GM20000 (cell line): ENCODE results near the gene NCOA1.

Experiments used
- DNase-seq: peaks from one replicate; pipeline ENCODE4 v3.0.0; 2012; ENCODE audit warnings: low spot score
- TF ChIP-seq, protein P1 (sequence below): IDR thresholded peaks from 2 replicates; pipeline ENCODE4 v1.5.1; 2012; ENCODE audit warnings: mild to moderate bottlenecking, control low read depth; ENCODE audit errors: extremely low read depth, missing control alignments

The NCOA1 gene

DNA sequence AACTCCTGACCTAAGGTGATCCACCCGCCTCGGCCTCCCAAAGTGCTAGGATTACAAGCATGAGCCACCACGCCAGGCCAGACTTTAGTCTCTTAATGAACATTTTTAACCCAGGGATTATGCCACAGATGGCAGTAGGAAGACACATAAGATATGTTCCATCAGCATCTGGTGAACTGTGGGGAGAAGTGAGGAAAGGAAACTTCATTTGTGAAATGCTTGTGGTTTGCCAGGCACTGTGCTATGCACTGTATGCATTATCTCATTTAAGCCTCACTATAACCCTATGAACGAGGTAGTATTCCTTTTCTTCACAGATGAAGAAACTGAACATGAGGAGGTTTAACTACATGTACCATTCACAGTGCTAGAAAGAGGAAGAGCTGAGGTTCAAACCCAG is 272.8 kb downstream of the NCOA1 start:
- no peak for DNase-seq
- TF ChIP-seq, protein P1, sequence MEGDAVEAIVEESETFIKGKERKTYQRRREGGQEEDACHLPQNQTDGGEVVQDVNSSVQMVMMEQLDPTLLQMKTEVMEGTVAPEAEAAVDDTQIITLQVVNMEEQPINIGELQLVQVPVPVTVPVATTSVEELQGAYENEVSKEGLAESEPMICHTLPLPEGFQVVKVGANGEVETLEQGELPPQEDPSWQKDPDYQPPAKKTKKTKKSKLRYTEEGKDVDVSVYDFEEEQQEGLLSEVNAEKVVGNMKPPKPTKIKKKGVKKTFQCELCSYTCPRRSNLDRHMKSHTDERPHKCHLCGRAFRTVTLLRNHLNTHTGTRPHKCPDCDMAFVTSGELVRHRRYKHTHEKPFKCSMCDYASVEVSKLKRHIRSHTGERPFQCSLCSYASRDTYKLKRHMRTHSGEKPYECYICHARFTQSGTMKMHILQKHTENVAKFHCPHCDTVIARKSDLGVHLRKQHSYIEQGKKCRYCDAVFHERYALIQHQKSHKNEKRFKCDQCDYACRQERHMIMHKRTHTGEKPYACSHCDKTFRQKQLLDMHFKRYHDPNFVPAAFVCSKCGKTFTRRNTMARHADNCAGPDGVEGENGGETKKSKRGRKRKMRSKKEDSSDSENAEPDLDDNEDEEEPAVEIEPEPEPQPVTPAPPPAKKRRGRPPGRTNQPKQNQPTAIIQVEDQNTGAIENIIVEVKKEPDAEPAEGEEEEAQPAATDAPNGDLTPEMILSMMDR: no peak

DNA sequence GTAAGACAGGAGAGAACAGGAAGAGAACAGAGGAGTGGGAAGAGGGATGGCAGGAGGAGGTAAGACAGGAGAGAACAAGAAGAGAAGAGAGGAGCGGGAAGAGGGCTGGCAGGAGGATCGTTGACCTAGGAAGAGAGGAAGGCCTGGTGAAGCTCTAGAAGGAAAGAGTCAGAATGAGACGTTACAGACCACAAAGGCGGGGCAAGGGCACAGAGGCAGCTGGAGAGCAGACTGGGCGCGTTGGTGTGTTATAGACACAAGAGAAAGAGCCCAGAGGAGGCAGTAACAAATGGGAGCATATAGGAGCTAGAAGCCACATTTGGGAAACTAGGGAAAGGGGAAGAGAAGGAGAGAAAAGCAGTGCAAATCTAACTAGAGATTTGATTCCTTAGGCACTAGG is 275.6 kb downstream of the NCOA1 start:
- TF ChIP-seq, protein P1: no peak
- no peak for DNase-seq

DNA sequence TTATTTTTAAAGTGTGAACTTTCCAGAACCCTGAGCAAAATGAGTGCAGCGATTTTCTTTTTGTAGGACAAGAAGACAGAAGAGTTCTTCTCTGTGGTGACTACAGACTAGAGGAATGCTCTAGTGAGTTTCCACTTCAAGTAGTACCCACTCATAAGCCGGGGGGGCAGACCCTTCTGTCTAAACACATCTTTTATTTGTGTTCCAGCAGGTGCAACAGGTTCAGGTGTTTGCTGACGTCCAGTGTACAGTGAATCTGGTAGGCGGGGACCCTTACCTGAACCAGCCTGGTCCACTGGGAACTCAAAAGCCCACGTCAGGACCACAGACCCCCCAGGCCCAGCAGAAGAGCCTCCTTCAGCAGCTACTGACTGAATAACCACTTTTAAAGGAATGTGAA is 277.0 kb downstream of the NCOA1 start:
- DNase-seq: no peak
- TF ChIP-seq, protein P1: no peak

DNA sequence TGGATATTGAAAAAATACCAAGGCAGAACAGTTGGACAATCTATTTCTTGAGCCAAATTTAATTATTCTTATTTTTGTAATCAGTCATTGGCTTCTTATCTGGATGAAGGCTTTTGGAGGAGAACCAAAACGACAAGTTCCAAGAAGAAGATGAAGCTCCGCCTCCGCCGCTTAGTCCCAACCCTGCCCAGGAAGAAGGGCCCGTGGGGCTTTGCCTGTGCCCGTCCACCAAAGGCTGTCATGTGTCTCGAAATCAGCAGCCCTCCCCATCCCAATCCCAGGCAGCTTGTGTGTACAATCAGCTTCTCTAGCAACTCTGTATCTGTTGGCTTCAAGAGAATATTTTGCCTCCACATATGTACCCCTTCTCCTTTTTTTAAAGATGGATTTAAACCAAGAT is 277.5 kb downstream of the NCOA1 start:
- TF ChIP-seq, protein P1: no peak

DNA sequence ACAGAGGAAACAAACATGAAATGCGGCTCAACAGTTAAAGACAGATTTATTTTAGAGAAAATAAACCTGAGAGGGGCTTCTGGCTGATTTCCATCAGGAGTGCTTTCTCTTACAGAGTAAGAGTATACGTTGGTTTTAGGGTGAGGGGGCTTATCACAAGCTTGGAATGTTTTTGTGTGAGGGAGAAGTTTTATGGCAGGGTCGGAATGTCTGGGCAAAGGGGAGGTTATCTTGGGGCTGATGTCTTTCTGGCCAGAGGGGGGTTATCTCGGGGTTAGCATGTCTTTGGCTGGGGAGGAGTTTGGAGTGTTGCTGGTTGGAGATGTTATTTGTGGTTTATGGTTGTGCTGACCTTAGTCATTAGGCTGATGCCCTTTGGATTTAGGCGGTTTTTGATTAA is 280.0 kb downstream of the NCOA1 start:
- TF ChIP-seq, protein P1: no peak
- no peak for DNase-seq

More for the DNA sequence above, 277.5 kb downstream of the NCOA1 start:
- no peak for DNase-seq

DNA sequence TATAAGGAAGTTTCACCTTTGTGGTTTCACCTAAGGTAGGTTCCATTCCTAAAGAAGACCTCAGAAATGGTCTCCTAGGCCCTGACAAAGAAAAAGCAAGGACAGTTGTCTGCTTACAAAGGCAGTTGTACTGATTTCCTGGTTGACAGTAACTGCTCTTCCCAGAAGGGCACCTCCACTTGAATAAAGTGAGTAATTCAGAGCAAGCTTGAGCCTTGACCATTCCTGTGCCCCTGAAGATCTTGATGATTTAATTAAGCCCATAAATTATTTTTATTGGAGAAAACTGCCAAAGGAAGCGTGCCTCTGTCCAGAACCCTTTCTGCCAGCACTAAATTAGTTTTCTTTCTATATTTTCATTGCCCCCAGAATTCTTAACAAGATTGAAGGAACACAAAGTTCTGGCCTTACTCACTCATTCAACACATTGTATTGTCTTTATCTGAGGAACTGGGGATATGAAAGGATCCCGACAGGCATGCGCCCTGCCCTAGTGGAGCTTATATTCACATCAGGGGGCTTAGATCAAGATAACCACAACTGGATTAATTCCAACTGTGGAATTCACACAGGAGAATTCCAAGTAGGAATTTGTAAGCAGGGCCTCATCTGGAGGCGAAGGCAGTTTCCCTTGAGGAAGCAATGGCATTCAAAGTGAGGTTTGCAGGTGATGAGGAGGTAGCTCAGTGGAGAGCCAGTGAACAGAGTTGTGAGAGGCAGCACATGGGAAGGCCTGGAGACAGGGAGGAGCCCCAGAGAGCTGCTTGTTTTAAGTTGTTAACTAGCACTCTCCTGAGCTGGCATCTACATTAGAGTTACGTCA is 280.9 kb downstream of the NCOA1 start:
- TF ChIP-seq, protein P1: no peak
- no peak for DNase-seq

DNA sequence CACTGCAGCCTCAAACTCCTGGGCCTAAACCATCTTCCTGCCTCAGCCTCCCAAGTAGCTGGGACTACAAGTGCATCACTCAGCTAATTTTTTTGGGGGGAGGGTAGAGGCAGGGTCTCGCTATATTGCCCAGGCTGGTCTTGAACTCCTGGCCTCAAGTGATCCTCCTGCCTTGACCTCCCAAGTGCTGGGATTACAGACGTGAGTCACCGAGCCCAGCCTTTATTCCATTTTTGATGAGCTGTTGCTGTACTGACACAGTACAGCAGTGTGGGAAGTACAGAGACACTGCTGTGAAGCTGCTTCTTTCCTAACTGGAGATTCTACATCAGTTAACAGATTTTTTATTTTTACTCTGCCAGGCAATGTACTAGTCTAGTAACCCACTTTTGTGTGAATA is 283.3 kb downstream of the NCOA1 start:
- DNase-seq: no peak
- TF ChIP-seq, protein P1: no peak
